ENCODE measurements around the gene MLYCD. TPM values are rescaled to one million over a fixed set of nuclear protein-coding genes. Genes with fewer than 3 reads are reported as not detected.
A peak's percentile ranks its signal among the peaks of the same experiment; 100 is the strongest.

The MLYCD gene
- total and polyA plus RNA-seq, 2 experiments from 2014 or later = 3.2 to 7.2 TPM

- Histone ChIP-seq H3K4me2 (peak overlapping the region; percentile 88; the same call in 1 of the 2 replicates), H3K27ac (ENCODE audit: low read depth) (no peak overlapping the region), H3K79me2 (replicated peaks; ENCODE audit: insufficient read depth) (no peaks in the 10 kb centered on the region), H3K27me3 (ENCODE audit: insufficient read depth) (peaks cover 13% of the 10 kb centered on the region), H4K20me1 (replicated peaks; ENCODE audit: insufficient read depth) (no peaks in the 10 kb centered on the region), H3K36me3 (ENCODE audit: insufficient read depth) (no peaks in the 10 kb centered on the region), H3K4me1 (ENCODE audit: insufficient read depth) (no peaks in the 10 kb centered on the region; the same call in 1 of the 2 replicates), H3K9me2 (ENCODE audit: insufficient read depth) (no peaks in the 10 kb centered on the region), H3K4me3 (peak overlapping the region; percentile 68), H3F3A (replicated peaks; ENCODE audit: low read depth) (no peaks in the 10 kb centered on the region), H2AFZ (no peak overlapping the region)
- Mint-ChIP-seq H3K9me3 (peaks cover 3% of the 10 kb centered on the region; the same call in 2 of the 3 replicates), H3K27me3 (ENCODE audit: insufficient read depth, low read depth, poor library complexity) (peaks cover 23% of the 10 kb centered on the region), H3K27ac (no peak overlapping the region), H3K4me3 (peak overlapping the region; percentile 63), H3K4me1 (peaks cover 9% of the 10 kb centered on the region), H3K36me3 (ENCODE audit: low read depth) (no peaks in the 10 kb centered on the region)
- DNase-seq (ENCODE audit: low spot score) (no peak), ATAC-seq (peak; percentile 18)
- TF ChIP-seq, protein P1, sequence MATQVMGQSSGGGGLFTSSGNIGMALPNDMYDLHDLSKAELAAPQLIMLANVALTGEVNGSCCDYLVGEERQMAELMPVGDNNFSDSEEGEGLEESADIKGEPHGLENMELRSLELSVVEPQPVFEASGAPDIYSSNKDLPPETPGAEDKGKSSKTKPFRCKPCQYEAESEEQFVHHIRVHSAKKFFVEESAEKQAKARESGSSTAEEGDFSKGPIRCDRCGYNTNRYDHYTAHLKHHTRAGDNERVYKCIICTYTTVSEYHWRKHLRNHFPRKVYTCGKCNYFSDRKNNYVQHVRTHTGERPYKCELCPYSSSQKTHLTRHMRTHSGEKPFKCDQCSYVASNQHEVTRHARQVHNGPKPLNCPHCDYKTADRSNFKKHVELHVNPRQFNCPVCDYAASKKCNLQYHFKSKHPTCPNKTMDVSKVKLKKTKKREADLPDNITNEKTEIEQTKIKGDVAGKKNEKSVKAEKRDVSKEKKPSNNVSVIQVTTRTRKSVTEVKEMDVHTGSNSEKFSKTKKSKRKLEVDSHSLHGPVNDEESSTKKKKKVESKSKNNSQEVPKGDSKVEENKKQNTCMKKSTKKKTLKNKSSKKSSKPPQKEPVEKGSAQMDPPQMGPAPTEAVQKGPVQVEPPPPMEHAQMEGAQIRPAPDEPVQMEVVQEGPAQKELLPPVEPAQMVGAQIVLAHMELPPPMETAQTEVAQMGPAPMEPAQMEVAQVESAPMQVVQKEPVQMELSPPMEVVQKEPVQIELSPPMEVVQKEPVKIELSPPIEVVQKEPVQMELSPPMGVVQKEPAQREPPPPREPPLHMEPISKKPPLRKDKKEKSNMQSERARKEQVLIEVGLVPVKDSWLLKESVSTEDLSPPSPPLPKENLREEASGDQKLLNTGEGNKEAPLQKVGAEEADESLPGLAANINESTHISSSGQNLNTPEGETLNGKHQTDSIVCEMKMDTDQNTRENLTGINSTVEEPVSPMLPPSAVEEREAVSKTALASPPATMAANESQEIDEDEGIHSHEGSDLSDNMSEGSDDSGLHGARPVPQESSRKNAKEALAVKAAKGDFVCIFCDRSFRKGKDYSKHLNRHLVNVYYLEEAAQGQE (IDR thresholded peaks at IDR 0.05; ENCODE audit: unreplicated experiment) = no peak
- TF ChIP-seq POLR2AphosphoS5 (IDR thresholded peaks at IDR 0.05; ENCODE audit: low read depth) (no peak), ZNF114 (CRISPR knock-in tag; IDR thresholded peaks at IDR 0.05) (no peak)
These were observed 71.0 kb downstream of the MLYCD start for GRCh38 chr16:83969771-83970429.

GRCh38 chr16:83970430-83970815 is 71.5 kb downstream of the MLYCD start:
- Mint-ChIP-seq H3K27me3 (ENCODE audit: insufficient read depth, low read depth, poor library complexity) (peaks cover 21% of the 10 kb centered on the region), H3K9me3 (peaks cover 3% of the 10 kb centered on the region; the same call in 2 of the 3 replicates), H3K36me3 (ENCODE audit: low read depth) (no peaks in the 10 kb centered on the region), H3K4me3 (no peak overlapping the region), H3K27ac (no peak overlapping the region), H3K4me1 (peaks cover 9% of the 10 kb centered on the region)
- H3K4me2 ChIP-seq = no peak overlapping the region
- DNase-seq (ENCODE audit: low spot score) (no peak), ATAC-seq (no peak)
- no peaks in the 10 kb centered on the region for H3K79me2 ChIP-seq (replicated peaks; ENCODE audit: insufficient read depth)
- H3K4me1 ChIP-seq (ENCODE audit: insufficient read depth) = no peaks in the 10 kb centered on the region; the same call in 1 of the 2 replicates
- peaks cover 13% of the 10 kb centered on the region for H3K27me3 ChIP-seq (ENCODE audit: insufficient read depth)
- no peak overlapping the region for H3K27ac ChIP-seq (ENCODE audit: low read depth)
- H3K36me3 ChIP-seq (ENCODE audit: insufficient read depth) = no peaks in the 10 kb centered on the region
- H3F3A ChIP-seq (replicated peaks; ENCODE audit: low read depth) = no peaks in the 10 kb centered on the region
- H3K4me3 ChIP-seq = no peak overlapping the region
- H4K20me1 ChIP-seq (replicated peaks; ENCODE audit: insufficient read depth) = no peaks in the 10 kb centered on the region
- no peak overlapping the region for H2AFZ ChIP-seq
- H3K9me2 ChIP-seq (ENCODE audit: insufficient read depth) = no peaks in the 10 kb centered on the region
- TF ChIP-seq CREB1 (CRISPR knock-in tag; IDR thresholded peaks at IDR 0.05; ENCODE audit: low read depth) (no peak), STAT1 (IDR thresholded peaks at IDR 0.05; ENCODE audit: unreplicated experiment) (no peak), NANOG (IDR thresholded peaks at IDR 0.05; ENCODE audit: borderline replicate concordance) (no peak), ZNF331 (CRISPR knock-in tag; IDR thresholded peaks at IDR 0.05; ENCODE audit: low read depth) (no peak), EZH2 (IDR thresholded peaks at IDR 0.05; ENCODE audit: low read depth, unreplicated experiment) (no peak), ZNF114 (CRISPR knock-in tag; IDR thresholded peaks at IDR 0.05) (no peak), JUNB (IDR thresholded peaks at IDR 0.05; ENCODE audit: unreplicated experiment) (no peak), ETS1 (IDR thresholded peaks at IDR 0.05) (no peak), EZH2phosphoT487 (IDR thresholded peaks at IDR 0.05; ENCODE audit: unreplicated experiment) (no peak), POLR2AphosphoS5 (IDR thresholded peaks at IDR 0.05; ENCODE audit: low read depth) (no peak)
- TF ChIP-seq, protein P1 (IDR thresholded peaks at IDR 0.05; ENCODE audit: unreplicated experiment) = no peak
- TF ChIP-seq, protein P2, sequence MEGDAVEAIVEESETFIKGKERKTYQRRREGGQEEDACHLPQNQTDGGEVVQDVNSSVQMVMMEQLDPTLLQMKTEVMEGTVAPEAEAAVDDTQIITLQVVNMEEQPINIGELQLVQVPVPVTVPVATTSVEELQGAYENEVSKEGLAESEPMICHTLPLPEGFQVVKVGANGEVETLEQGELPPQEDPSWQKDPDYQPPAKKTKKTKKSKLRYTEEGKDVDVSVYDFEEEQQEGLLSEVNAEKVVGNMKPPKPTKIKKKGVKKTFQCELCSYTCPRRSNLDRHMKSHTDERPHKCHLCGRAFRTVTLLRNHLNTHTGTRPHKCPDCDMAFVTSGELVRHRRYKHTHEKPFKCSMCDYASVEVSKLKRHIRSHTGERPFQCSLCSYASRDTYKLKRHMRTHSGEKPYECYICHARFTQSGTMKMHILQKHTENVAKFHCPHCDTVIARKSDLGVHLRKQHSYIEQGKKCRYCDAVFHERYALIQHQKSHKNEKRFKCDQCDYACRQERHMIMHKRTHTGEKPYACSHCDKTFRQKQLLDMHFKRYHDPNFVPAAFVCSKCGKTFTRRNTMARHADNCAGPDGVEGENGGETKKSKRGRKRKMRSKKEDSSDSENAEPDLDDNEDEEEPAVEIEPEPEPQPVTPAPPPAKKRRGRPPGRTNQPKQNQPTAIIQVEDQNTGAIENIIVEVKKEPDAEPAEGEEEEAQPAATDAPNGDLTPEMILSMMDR (conservative IDR thresholded peaks at IDR 0.05; ENCODE audit: low read depth in 2 of 2) = no peak

Measured in GM23338 (cell line).